IPS-18c (cell line): Measurements from ENCODE around the gene ANKRD36C.
"Not testable (repeated sequence)": the region's sequence is repeated elsewhere in the genome, so short reads cannot be mapped to it uniquely, and the experiment has no call there.

Source experiments
- H3K4me3 ChIP-seq: 2 replicates; pipeline ENCODE4 v1.7.0; 2013; ENCODE audit warnings: low read depth, mild to moderate bottlenecking, low read length, moderate library complexity; ENCODE audit not compliant: insufficient read depth
- H3K9me3 ChIP-seq: one replicate; pipeline ENCODE4 v1.6.1; 2013; ENCODE audit warnings: mild to moderate bottlenecking, low read length, moderate library complexity; ENCODE audit not compliant: control insufficient read depth, insufficient read depth

ANKRD36C gene

DNA sequence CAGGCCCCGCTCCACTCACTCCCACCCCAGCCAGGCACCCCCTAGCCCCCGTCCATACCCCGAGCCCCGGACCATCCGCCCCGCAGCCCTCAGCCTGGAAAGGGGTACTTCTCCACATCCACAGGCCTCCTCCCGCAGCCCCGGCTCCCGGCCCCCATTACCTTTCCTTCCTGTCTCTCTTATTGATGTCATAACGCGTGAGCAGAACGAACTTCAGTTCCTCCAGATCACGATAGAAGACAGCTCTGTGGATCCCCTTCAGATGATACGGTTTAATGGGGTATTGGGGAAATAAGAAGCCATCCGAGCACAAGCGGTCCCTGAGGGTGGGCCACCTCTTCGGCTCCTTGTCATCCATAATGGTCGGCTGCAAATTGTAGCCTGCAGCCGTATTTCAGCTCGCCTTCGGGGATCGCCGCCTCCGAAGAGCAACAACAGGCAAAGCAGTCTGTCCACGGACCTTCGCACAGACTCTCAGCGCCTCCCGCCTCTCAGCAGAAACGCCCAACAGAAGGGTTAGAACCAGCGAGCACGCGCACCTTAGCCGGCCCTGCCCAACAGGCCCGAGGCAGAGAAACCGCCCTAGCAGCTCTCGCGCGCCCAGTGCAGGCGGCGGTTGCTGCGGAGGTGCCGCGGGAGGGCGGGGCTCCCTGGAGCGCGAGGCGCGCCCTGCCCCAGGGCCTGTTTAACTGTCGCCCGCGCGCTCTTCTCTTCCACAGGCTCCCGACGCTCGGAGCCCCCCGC, at the start of gene ANKRD36C:
Gene ANKRD36C (minus strand): TSS at position 474 of the 744 bp plus-strand sequence. CDS start 116 bp downstream, at position 358.
- H3K9me3 ChIP-seq = not testable (repeated sequence)
- peak within 1 kb of the TSS; percentile 71 for H3K4me3 ChIP-seq

DNA sequence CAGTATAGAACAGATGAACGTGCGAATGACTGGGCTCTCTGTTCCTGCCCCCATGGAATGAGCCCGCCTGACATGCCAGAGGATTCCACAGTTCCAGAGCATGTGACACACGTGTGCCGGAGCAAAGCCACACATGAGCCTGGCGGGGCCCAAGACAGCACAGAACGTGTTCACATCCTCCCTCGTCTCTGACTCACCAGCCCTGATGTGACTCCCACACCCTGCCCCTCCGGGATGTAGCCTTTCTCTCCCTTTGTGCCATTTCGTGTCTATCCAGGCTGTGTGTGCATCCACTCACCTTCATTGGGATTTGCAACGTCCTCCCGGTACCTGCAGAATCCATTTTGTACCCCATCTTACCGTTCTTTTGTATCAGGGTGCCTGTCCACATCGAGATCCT, 43.9 kb upstream of the ANKRD36C start:
- not testable (repeated sequence) for H3K4me3 ChIP-seq, H3K9me3 ChIP-seq

DNA sequence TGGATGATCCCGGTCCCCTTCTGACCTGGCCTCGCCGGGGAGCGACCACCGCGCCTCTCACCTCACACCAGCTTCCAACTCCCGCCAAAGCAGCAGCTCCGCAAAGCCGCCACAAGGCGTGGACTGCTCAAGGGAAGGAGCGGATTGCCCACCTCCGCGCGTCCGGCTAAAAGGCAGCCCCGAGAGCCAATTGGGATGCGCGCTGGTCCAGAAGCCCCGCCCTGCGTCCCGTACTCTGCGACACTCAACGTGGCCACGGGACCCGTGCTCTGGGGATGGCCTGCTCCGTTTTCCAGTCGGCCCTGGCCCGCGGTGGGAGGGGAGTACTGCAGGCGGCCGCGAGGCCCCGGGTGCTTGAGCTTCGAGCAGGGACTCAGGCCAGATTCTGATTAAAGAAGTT, 43.2 kb upstream of the ANKRD36C start, which contains the start of gene GPAT2:
Gene GPAT2 (minus strand): TSS at position 125 of the 400 bp plus-strand sequence. CDS start 2,557 bp downstream, outside the sequence.
- not testable (repeated sequence) for H3K9me3 ChIP-seq, H3K4me3 ChIP-seq

DNA sequence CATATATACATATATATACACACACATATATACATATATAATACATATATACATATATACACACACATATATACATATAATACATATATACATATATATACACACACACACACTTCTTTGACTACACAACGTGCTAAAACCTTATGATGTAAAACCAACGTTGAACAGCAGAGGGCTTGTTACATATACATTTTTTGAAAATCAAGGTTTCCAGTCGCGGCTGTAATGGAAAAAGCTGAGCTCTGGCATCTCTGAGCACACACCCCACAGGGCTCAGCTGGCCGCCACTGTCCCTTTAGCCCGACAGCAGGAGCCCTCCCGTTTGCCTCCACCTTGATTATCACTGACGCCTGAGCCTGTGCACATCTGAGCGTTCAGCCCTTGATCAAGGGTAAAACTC, 42.4 kb upstream of the ANKRD36C start:
- H3K9me3 ChIP-seq, H3K4me3 ChIP-seq: not testable (repeated sequence)

DNA sequence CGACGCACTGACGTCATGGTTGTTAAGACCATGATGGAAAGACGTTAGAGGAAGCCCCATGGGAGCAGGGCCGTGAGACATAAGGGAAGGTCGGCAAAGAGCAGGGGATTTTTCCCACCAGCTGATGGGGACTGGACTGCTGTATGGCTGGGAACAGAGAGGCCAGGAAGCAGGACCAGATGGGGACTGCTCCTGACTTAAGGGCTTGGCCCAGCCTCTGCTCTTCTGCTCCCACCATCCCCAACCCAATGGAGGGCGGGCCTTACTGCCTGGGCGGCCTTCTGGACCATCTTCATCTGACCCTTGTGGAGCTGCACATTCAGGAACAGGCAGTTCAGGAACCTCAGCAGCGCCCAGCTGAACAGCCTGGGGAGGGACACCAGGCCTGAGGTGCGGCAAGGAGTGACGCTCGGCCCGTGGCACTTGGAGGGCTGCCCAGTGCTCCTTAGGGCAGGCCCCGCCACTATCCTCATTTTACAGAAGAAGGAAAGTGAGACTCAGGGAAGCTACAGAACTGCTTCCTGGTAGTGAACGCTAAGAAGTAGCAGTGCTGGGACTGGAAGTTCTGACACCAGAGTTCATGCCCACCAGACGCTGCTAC, 36.2 kb upstream of the ANKRD36C start:
- H3K4me3 ChIP-seq, H3K9me3 ChIP-seq: not testable (repeated sequence)

DNA sequence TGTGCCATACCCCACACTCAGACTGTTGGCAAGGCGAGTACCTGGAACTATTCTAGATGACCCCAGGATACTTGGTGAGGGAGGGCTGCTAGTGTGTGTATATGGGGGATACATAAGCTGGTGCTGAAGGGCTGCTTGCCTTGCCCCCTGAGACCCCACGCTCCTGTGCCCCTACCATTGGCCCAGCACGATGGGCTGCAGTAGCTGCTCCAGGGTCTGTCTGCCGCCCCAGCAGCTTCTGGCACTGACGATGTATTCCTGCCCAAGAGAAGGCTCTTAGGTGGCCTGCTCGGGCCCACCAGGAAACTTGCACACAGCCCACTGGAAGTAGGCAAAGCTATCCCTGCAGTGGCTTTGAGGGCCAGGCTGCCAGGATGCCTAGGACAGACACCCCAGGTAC, 34.1 kb upstream of the ANKRD36C start:
- H3K4me3 ChIP-seq, H3K9me3 ChIP-seq: not testable (repeated sequence)

DNA sequence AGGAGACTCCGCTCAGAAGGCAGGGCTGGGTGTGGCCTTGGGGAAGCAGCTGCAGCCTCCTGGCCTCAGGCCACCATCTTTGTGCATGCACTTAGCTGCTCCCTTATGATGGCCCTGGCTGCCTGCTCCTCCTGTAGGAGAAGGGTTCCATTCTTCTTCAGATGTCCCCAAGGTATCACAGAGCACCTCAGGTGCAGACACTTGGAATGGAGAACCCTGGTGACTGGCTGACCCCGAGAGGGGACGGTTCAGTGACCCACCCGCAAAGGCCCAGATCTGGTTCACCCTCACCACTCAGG, 33.5 kb upstream of the ANKRD36C start:
- no peak overlapping the region for H3K4me3 ChIP-seq

DNA sequence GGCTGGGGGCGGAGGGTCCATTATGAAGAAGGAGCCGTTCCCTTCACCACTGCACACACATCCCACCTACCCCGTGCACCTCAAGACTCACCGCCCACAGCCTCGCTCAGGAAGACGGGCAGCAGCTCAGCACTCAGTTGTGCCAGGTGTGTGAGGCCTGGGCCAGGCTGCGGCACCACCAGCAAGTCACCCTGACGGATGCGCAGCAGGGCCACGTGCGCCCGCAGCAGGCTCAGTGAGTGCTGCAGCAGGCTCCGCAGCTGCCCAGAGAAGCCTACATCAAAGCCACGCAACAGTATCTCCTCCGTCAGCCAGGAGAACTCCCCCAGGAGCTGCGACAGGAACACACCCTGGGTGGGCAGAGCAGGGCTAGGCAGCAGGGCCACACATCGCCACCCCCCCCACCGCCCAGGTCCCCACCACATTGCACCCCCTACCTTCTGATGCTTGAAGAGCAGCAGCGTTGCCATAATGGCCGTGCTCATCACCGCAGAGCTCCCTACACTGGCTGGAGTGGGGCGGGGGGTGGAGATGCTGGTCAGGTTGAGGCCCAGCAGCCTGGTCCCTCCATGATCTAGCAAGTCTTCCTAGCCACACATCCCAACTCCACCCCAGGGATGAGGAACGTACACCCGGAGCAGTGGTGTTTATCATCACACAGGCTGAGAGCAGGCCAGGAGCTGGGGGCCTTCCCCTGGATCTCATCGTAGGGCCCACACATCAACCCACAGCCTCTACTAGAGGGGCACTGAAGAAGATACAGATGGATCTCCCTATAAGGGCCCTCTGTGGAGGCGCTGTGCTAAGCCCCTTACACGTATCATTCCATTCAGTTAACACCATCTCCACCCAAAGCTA, 32.9 kb upstream of the ANKRD36C start:
- Histone ChIP-seq H3K9me3 (no peaks in the 10 kb centered on the region), H3K4me3 (no peak overlapping the region)

More for the DNA sequence above, 33.5 kb upstream of the ANKRD36C start:
- no peaks in the 10 kb centered on the region for H3K9me3 ChIP-seq

DNA sequence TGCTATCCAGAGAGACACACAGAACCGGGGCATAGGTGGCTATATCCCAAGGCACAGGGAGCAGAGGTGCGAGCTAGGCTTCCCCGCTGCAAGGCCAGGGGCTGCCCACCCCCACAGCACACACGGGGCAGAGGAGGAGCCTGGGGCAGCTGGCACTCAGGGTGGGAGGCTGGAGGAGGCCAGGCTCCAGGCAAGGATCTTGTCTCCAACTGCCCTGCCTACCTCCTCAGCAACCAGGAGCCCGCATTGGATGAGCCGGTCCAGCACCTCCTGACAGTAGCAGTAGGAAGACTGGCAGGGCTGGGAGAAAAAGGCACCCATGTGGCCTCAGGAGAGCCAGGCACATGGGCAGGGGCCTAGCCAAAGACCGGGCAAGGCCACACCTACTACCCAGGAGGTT, 32.1 kb upstream of the ANKRD36C start:
- not testable (repeated sequence) for H3K9me3 ChIP-seq, H3K4me3 ChIP-seq

DNA sequence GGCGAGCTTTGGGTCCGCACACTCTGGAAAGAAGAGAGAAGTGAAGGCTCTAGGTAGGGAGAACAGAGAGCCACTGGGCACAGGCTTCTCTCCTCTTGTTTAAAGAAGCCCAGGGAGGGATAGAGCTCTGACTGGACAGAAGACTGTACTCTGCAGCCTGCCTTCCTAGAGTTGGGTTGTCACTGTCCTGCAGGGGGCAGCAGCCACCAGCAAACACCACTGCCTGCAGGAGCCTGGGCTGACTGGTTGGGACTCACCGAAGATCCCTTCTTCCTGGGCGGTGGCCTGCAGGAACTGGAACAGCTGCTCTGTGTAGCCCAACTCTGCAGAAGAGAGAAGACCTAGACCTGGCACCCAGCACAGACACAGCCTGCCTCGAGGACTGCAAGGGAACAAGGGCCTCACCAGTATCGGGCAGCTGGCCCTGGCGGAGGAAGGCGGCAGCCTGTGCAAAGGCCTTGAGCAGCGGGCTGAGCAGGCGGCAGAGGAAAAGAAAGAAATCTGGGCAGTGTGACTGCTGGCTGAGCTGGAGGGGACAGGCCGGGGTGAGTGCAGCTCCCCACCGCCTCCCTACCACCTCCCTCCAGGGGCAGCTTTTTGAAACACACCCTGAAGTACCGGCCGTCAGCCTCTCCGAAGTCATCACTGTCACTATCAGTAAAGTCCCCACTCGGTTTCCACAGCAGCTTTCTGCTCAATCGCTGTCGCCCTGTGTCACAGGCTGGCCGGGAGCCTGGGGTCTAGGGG, 31.2 kb upstream of the ANKRD36C start:
- not testable (repeated sequence) for H3K4me3 ChIP-seq, H3K9me3 ChIP-seq

DNA sequence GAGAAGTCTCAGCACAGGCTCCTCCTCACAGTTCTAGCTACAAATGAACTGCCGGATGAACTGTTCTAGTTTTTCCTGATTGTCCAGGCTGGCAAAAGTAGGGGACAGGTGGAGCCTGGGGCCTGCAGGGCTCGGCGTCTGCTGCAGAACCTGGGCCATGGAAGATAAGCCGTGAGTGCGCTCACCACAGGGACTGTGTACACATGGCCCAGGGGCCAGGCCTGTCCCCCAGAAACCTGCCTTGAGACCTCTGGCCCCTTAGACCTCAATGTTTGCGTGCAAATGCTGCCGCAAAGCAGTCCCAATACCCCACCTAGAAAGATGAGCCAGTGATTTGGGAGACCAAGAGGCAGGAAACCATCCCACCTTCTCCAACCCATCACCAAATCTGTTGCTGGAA, 30.5 kb upstream of the ANKRD36C start:
- H3K4me3 ChIP-seq = not testable (repeated sequence)

DNA sequence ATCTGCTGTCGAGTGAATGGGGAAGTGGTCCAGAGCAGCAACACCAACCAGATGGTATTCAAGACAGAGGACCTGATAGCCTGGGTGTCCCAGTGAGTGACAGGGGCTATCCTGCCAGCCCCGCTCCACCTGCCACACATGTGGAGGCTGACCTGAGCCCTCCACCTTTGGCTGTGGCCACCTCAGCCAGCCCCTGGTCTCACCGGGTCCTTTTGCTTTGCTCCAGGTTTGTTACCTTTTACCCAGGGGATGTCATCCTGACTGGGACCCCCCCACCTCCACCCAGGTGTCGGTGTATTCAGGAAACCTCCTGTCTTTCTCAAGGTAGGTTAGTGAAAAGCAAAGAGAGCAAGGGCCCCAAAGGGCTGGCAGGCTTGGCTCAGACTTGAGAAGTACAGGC, 29.5 kb upstream of the ANKRD36C start:
- H3K9me3 ChIP-seq, H3K4me3 ChIP-seq: not testable (repeated sequence)

More for the DNA sequence above, 30.5 kb upstream of the ANKRD36C start:
- H3K9me3 ChIP-seq = not testable (repeated sequence)

DNA sequence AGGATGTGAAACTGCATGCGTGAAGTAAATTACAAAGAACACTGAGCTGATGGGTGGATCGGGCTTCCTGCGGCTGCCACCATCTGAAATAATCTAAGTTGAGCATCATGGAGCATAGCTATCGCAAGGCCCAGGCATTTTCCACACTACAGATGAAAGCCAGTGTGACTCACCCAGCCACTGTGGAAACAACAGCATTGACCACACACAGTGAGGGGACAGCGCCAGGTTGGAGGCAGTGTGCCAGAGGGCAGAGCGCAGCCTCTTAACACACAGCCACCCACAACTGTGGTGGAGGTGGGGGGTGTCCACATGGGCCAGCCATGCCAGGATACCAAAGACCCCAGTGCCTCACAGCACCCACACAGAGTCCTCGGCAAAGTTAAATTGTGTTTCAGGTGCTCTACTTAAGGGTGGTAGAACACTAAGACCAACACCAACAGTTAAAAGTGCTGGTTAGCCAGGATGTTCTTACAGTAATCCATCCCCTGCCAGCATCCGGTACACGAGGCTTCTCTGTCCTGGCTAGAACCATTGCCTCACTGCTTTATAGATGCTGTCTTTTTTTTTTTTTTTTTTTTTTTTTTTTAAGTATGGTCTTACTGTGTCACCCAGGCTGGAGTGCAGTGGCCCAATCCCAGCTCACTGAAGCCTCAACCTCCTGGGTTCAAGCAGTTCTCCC, 28.4 kb upstream of the ANKRD36C start:
- H3K9me3 ChIP-seq, H3K4me3 ChIP-seq: not testable (repeated sequence)

DNA sequence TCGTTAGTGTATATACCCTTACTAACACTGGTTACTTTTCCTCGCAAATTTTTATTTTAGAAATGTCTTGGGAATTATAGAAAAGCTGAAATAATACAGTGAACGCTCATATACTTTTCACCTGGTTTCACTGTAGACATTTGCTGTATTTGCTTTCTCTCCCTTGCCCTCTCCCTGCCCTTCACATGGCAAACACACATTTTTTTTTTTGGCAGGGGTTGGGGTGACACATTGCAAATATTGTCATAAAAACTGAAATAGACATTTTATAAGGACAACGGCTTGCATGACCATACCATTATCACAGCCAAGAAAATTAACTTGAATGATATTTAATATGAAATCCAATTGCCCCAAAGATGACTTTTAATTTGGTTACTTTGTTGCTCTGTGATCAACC, 24.7 kb upstream of the ANKRD36C start:
- not testable (repeated sequence) for H3K4me3 ChIP-seq, H3K9me3 ChIP-seq

DNA sequence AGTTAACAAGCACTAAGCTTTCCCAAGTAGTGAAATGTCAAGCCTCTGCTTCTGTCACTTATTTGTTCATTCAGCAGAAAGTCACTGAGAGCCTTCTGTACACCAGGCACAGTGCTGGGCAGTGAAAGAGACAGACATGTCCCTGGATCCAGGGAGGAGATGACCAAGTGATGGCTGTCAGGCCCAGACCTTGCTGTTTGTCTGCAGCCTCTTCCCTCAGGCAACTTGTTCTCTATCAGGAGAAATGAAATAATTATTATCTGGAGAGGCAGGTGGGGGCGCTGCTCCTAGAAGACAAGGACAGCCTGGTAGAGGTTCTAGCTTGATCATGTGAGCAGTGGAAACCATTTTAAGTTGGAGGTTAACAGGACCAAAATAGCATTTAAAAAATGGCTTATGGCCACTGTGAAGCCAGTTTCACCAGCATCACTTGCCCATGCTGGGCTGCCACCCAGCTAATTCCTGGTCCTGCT, 21.2 kb upstream of the ANKRD36C start:
- H3K4me3 ChIP-seq, H3K9me3 ChIP-seq: not testable (repeated sequence)

DNA sequence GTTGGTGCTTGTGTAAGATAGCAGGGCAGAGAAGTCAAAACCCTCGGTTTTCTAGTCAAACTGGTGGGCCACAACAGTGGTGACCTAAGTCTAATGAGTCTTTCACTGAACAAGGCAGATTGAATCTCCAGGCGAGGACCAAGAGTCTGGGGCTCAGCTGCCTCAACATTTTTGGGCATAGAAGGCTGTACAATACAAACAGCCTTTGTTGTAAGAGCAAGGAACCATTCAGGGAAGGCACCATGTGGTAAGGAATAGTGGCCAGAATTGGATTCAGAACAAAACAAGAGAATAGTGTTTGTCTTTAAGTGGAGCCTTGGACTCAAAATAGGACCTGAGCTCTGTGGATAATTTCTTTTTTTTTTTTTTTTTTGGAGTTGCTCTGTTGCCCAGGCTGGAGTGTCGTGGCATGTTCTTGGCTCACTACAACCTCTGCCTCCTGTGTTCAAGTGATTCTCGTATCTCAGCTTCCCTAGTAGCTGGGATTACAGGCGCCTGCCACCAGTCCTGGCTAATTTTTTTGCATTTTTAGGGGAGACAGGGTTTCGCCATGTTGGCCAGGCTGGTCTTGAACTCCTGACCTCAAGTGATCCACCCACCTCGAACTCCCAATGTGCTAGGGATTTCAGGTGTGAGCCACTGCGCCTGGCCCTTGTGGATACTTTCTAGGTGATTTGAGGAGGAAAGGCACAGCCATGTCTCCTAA, 20.6 kb upstream of the ANKRD36C start:
- not testable (repeated sequence) for H3K4me3 ChIP-seq, H3K9me3 ChIP-seq
